HepG2 (cell line): ENCODE results near the gene FYTTD1. TPM values are rescaled to one million over a fixed set of nuclear protein-coding genes. Genes with fewer than 3 reads are reported as not detected.
A peak's percentile ranks its signal among the peaks of the same experiment; 100 is the strongest.

ENCODE experiments used
- ATAC-seq: fragments of 200-7000 bp; cut with Tn5 transposase; 3 replicates; pipeline ENCODE4 v1.9.1; 2020; ENCODE audit warnings: mild to moderate bottlenecking, moderate library complexity
- Bru-seq: library from RNA; stranded (reverse); fragments of 400-500 nt; gene quantifications from one replicate; lab custom pipeline; 2021; lab: Mats Ljungman, UMichigan
- BruChase-seq, 2 experiments: library from RNA; stranded (reverse); fragments of 400-500 nt; gene quantifications; one replicate each; lab custom pipeline; 2021; lab: Mats Ljungman, UMichigan
- BruUV-seq: library from RNA; stranded (reverse); fragments of 400-500 nt; replicated peaks from 2 replicates; lab custom pipeline; 2021; lab: Mats Ljungman, UMichigan
- CTCF ChIA-PET: fragments of 300-600 bp; formaldehyde crosslinking; extraction: SDS; loops from one replicate; lab custom pipeline; 2021; ENCODE audit warnings: low total read pairs, inconsistent platforms, low intra/inter-chr PET ratio; lab: Yijun Ruan, JAX
- POLR2A ChIA-PET: fragments of 350-600 bp; sonication (Branson Sonifier 250); formaldehyde crosslinking; loops from one replicate; lab custom pipeline; 2020; ENCODE audit warnings: antibody characterized with exemption, inconsistent platforms; lab: Yijun Ruan, JAX
- DNase-seq: peaks from one replicate; pipeline ENCODE4 v3.0.0-alpha.2; 2015; ENCODE audit warnings: low spot score
- FAIRE-seq: peaks from 3 replicates; lab custom pipeline; 2011; peaks lifted over from hg19 to GRCh38; lab: Jason Lieb, UNC
- H2AFZ ChIP-seq: one replicate; pipeline ENCODE4 v1.6.1; 2011; ENCODE audit warnings: low read length, inconsistent platforms
- H3K27ac ChIP-seq: fragments of 300-600 bp; 3 replicates; pipeline ENCODE4 v1.8.0; 2011; ENCODE audit warnings: mixed run types, mild to moderate bottlenecking, mixed read lengths, low read length, inconsistent platforms; ENCODE audit not compliant: insufficient read depth; ENCODE audit errors: extremely low read length
- H3K27me3 ChIP-seq, 2 experiments: fragments of 200-600 bp in 1 of 2; 2 replicates in 1 of 2; 3 replicates in 1 of 2; pipeline versions ENCODE4 v1.6.0 to v1.8.0; 2011; ENCODE audit warnings: low read length in 2 of 2, mild to moderate bottlenecking in 2 of 2, moderate library complexity in 2 of 2, inconsistent platforms in 1 of 2; ENCODE audit not compliant: insufficient read depth in 2 of 2, control insufficient read depth in 1 of 2
- H3K36me3 ChIP-seq, 2 experiments: fragments of 200-600 bp in 1 of 2; replicated peaks in 1 of 2; 2 replicates in 1 of 2; 3 replicates in 1 of 2; pipeline versions ENCODE4 v1.5.1 to v1.8.0; 2011; ENCODE audit warnings: low read length in 2 of 2, inconsistent platforms in 1 of 2; ENCODE audit not compliant: insufficient read depth in 2 of 2, control insufficient read depth in 1 of 2
- H3K4me1 ChIP-seq: 2 replicates; pipeline ENCODE4 v1.5.1; 2012; ENCODE audit warnings: low read length, inconsistent platforms; ENCODE audit not compliant: insufficient read depth
- H3K4me2 ChIP-seq: 2 replicates; pipeline ENCODE4 v1.6.0; 2011; ENCODE audit warnings: low read depth, low read length, inconsistent platforms
- H3K4me3 ChIP-seq, 3 experiments: fragments of 200-600 bp in 1 of 3; sonication (generic), shearing (Covaris generic) in 1 of 3; replicated peaks in 1 of 3; 2 replicates each; pipeline ENCODE4 v1.5.1; 2011 to 2016; ENCODE audit warnings: low read length in 3 of 3, inconsistent platforms in 2 of 3, low read depth in 2 of 3, mild to moderate bottlenecking in 2 of 3, control low read depth in 1 of 3, mixed read lengths in 1 of 3; ENCODE audit not compliant: insufficient read depth in 1 of 3
- H3K79me2 ChIP-seq: one replicate; pipeline ENCODE4 v1.6.1; 2011; ENCODE audit warnings: low read length, inconsistent platforms; ENCODE audit not compliant: insufficient read depth
- H3K9ac ChIP-seq: 2 replicates; pipeline ENCODE4 v1.6.0; 2011; ENCODE audit warnings: mild to moderate bottlenecking, low read depth, low read length, inconsistent platforms; ENCODE audit not compliant: insufficient read depth
- H3K9me3 ChIP-seq: 2 replicates; pipeline ENCODE4 v1.5.1; 2012; ENCODE audit warnings: mild to moderate bottlenecking, low read length
- H4K20me1 ChIP-seq: 2 replicates; pipeline ENCODE4 v1.6.0; 2011; ENCODE audit warnings: inconsistent platforms, mild to moderate bottlenecking, low read length, moderate library complexity; ENCODE audit not compliant: insufficient read depth
- ATF4 ChIP-seq, 2 experiments: fragments of 450-650 bp in 1 of 2; sonication (generic) in 1 of 2; formaldehyde crosslinking; IDR thresholded peaks; 2 replicates each; pipeline versions ENCODE4 v1.5.0 to v1.8.0; 2020 to 2022; ENCODE audit warnings: mild to moderate bottlenecking in 1 of 2, missing genetic modification reagents in 1 of 2
- ATF5 ChIP-seq: sonication (generic); formaldehyde crosslinking; IDR thresholded peaks from 2 replicates; pipeline ENCODE4 v1.4.0; 2020; ENCODE audit warnings: mild to moderate bottlenecking, low read depth, missing genetic modification reagents
- HNF1A ChIP-seq, 2 experiments: sonication (generic) in 1 of 2; formaldehyde crosslinking in 1 of 2; IDR thresholded peaks; 2 replicates each; pipeline versions ENCODE4 v1.4.0 to v1.6.1; 2016 to 2020; ENCODE audit warnings: borderline replicate concordance in 1 of 2, low read depth in 1 of 2, mild to moderate bottlenecking in 1 of 2, missing genetic modification reagents in 1 of 2
- LBX2 ChIP-seq: sonication (generic); formaldehyde crosslinking; IDR thresholded peaks from 2 replicates; pipeline ENCODE4 v1.5.0; 2020; ENCODE audit warnings: missing genetic modification reagents, mild to moderate bottlenecking, borderline replicate concordance
- PHF20 ChIP-seq: sonication (generic); formaldehyde crosslinking; IDR thresholded peaks from 2 replicates; pipeline ENCODE4 v1.5.0; 2020; ENCODE audit warnings: mild to moderate bottlenecking, missing genetic modification reagents
- ZNF180 ChIP-seq: sonication (generic); formaldehyde crosslinking; IDR thresholded peaks from 2 replicates; pipeline ENCODE4 v1.4.0; 2020; ENCODE audit warnings: low read depth, missing genetic modification reagents, borderline replicate concordance
- ZNF337 ChIP-seq: sonication (generic); formaldehyde crosslinking; IDR thresholded peaks from 2 replicates; pipeline ENCODE4 v1.5.1; 2020; ENCODE audit warnings: missing genetic modification reagents, low read depth, mild to moderate bottlenecking, borderline replicate concordance
- ZNF788 ChIP-seq: sonication (generic); formaldehyde crosslinking; IDR thresholded peaks from 2 replicates; pipeline ENCODE4 v1.5.0; 2020; ENCODE audit warnings: mild to moderate bottlenecking, missing genetic modification reagents, borderline replicate concordance
- WGBS: methylation state at CpG from one replicate; pipeline ENCODE4 v1.1.6; 2017; ENCODE audit warnings: low lambda C conversion rate; 5-methylcytosine and 5-hydroxymethylcytosine counted together
- in situ Hi-C: cut with HindIII; loops from 2 replicates; pipeline ENCODE4 v1.10.0; 2017; ENCODE audit warnings: low pct_unique_long_range_greater_than_20kb; ENCODE audit not compliant: extremely low pct_ligation_motif_present
- intact Hi-C: fragments of 100-400 bp; cut with micrococcal nuclease; formaldehyde crosslinking; loops from one replicate; pipeline ENCODE4 v1.10.0; 2022; ENCODE audit not compliant: unreplicated experiment
- long read RNA-seq, 2 experiments: library from RNA in 1 of 2; library from polyadenylated mRNA in 1 of 2; stranded (forward) in 1 of 2; unstranded in 1 of 2; transcript quantifications; one replicate each; pipeline ENCODE4 v2.0.0, GENCODE V29; 2019 to 2022
- polyA minus RNA-seq, 3 experiments: library from RNA; depleted of rRNA, polyadenylated mRNA; stranded (reverse); fragments of >200 nt; gene quantifications; 2 replicates each; pipeline ENCODE4 v1.2.3, GENCODE V29; 2011; ENCODE audit warnings: low replicate concordance in 1 of 3
- polyA plus RNA-seq, 8 experiments: library from polyadenylated mRNA; depleted of rRNA in 3 of 8; stranded (reverse) in 7 of 8; unstranded in 1 of 8; fragments of >200 nt; fragmentation: Illumina TruSeq in 4 of 8; extraction: Trizol in 4 of 8; gene quantifications; 2 replicates each; pipeline versions ENCODE4 v1.2.1 to v1.2.3, GENCODE V29; 2011 to 2016; ENCODE audit warnings: low read depth in 4 of 8, missing spikeins in 1 of 8, mixed read lengths in 1 of 8; ENCODE audit not compliant: insufficient read depth in 1 of 8
- total RNA-seq, 5 experiments: library from RNA; depleted of rRNA; stranded (reverse); fragments of >200 nt; fragmentation: Illumina TruSeq; extraction: Trizol; gene quantifications; 2 replicates each; pipeline ENCODE4 v1.2.3, GENCODE V29; 2016; ENCODE audit warnings: low read depth in 1 of 5

Gene FYTTD1
- 28.8 and 51.6 TPM in 2 replicates for total RNA-seq (2016; rRNA removed; fragmentation: Illumina TruSeq; extraction: Trizol)
- 5.3 and 5.6 TPM in 2 replicates for total RNA-seq (2016; cell fraction: cytosol; rRNA removed; fragmentation: Illumina TruSeq; extraction: Trizol; ENCODE audit: low read depth)
- total RNA-seq (2016; cell fraction: insoluble cytoplasmic fraction; rRNA removed; fragmentation: Illumina TruSeq; extraction: Trizol): 28.6 and 50.2 TPM in 2 replicates
- 12.7 and 14.5 TPM in 2 replicates for total RNA-seq (2016; cell fraction: membrane; rRNA removed; fragmentation: Illumina TruSeq; extraction: Trizol)
- total RNA-seq (2016; cell fraction: nucleus; rRNA removed; fragmentation: Illumina TruSeq; extraction: Trizol): 12.1 and 14.7 TPM in 2 replicates
- polyA plus RNA-seq (2011; rRNA removed): 6.5 and 6.9 TPM in 2 replicates
- polyA plus RNA-seq (2011; cell fraction: cytosol; rRNA removed): 4.9 and 5.6 TPM in 2 replicates
- 2.6 and 3.5 TPM in 2 replicates for polyA plus RNA-seq (2011; cell fraction: nucleus; rRNA removed)
- 16.6 and 18.2 TPM in 2 replicates for polyA plus RNA-seq (2012)
- 1.4 and 1.7 TPM in 2 replicates for polyA plus RNA-seq (2016; cell fraction: cytosol; fragmentation: Illumina TruSeq; extraction: Trizol; ENCODE audit: low read depth)
- 35.8 and 41.7 TPM in 2 replicates for polyA plus RNA-seq (2016; cell fraction: insoluble cytoplasmic fraction; fragmentation: Illumina TruSeq; extraction: Trizol; ENCODE audit: low read depth)
- polyA plus RNA-seq (2016; cell fraction: membrane; fragmentation: Illumina TruSeq; extraction: Trizol; ENCODE audit: low read depth): 5.3 TPM in 2 replicates
- 17.6 and 20.9 TPM in 2 replicates for polyA plus RNA-seq (2016; cell fraction: nucleus; fragmentation: Illumina TruSeq; extraction: Trizol; ENCODE audit: insufficient read depth, low read depth)
- polyA minus RNA-seq (2011; rRNA and poly(A)+ RNA removed; ENCODE audit: low replicate concordance): 3.0 and 13.4 TPM in 2 replicates
- polyA minus RNA-seq (2011; cell fraction: cytosol; rRNA and poly(A)+ RNA removed): 9.7 and 10.3 TPM in 2 replicates
- polyA minus RNA-seq (2011; cell fraction: nucleus; rRNA and poly(A)+ RNA removed): 6.4 and 9.3 TPM in 2 replicates
- percentile 65 among the genes with signal in this experiment for Bru-seq, nascent RNA
- percentile 87 among the genes with signal in this experiment for BruChase-seq, experiment 1, labeled RNA remaining after a 6-hour chase
- percentile 77 among the genes with signal in this experiment for BruChase-seq, experiment 2, labeled RNA remaining after a 2-hour chase
- long read RNA-seq, experiment 1, full-length matches to known transcripts: 20 of 25 reads
- long read RNA-seq, experiment 1, partial matches to known transcripts: 1 of 25 reads
- long read RNA-seq, experiment 1, other reads (novel, unspliced or antisense): 4 of 25 reads
- long read RNA-seq, experiment 2, full-length matches to known transcripts: 4 of 35 reads
- long read RNA-seq, experiment 2, partial matches to known transcripts: 0 of 35 reads
- long read RNA-seq, experiment 2, other reads (novel, unspliced or antisense): 31 of 35 reads

GRCh38 chr3:197749601-197750395, at the start of gene FYTTD1:
Gene FYTTD1, plus strand, starts transcription at chr3:197749883. Its CDS starts 89 bp downstream, at chr3:197749972.
- no peak for FAIRE-seq
- H3K36me3 ChIP-seq: no peaks in the 10 kb centered on the region
- no TSS peak for BruUV-seq
- POLR2A ChIA-PET: interaction anchor here (1.2 to 1.9 kb wide), 2 partner anchors 13 to 42 kb away, joined by 5 to 6 read pairs; partner anchors contain the start of genes LRCH3 and RUBCN
- H3K9me3 ChIP-seq: no peaks in the 10 kb centered on the region
- peaks cover 7% of the 10 kb centered on the region; the same call in 1 of the 2 replicates for H4K20me1 ChIP-seq
- peaks cover 37% of the 10 kb centered on the region for H3K4me1 ChIP-seq
- CTCF ChIA-PET: no interaction called here
- H3K4me2 ChIP-seq: peak within 1 kb of the TSS; percentile 85
- H3K4me3 ChIP-seq: peak within 1 kb of the TSS; percentile 75 to 86 (median 77)
- in situ Hi-C loops: no loop called here
- 2% methylated on average over 17 of the region's 104 CpGs for WGBS
- intact Hi-C loops: loop anchor here (2.0 to 5.0 kb wide), 2 partner anchors 43 to 53 kb away; partner anchors contain the start of gene LRCH3
- H3K27ac ChIP-seq: peak within 1 kb of the TSS; percentile 56
- ATAC-seq: peak; percentile 91
- H3K27me3 ChIP-seq: peaks cover 0 to 5% of the 10 kb centered on the region in 2 experiments; a peak in 1 of 5 replicates
- H3K79me2 ChIP-seq: peaks cover 27% of the 10 kb centered on the region
- peak; percentile 50 for DNase-seq
- H2AFZ ChIP-seq: peak within 1 kb of the TSS; percentile 56
- H3K9ac ChIP-seq: peak within 1 kb of the TSS; percentile 72
- TF ChIP-seq ATF4 (CRISPR knock-in tag; IDR thresholded peaks at IDR 0.05): 0 out of 4 replicates have a peak, but pooled peaks of 1 of the 2 experiments have one; percentile 26
- no peak for TF ChIP-seq ATF5 (CRISPR knock-in tag)
- no peak; the same call in 1 of the 2 replicates for TF ChIP-seq PHF20 (CRISPR knock-in tag)
- TF ChIP-seq ZNF788 (CRISPR knock-in tag): peak; percentile 67; the same call in 1 of the 2 replicates
- no peak for TF ChIP-seq ZNF180
- peak; percentile 40; the same call in 1 of the 2 replicates for TF ChIP-seq LBX2 (CRISPR knock-in tag)
- no peak for TF ChIP-seq HNF1A (IDR thresholded peaks at IDR 0.05; ENCODE audit: low read depth)
- TF ChIP-seq HNF1A (CRISPR knock-in tag; IDR thresholded peaks at IDR 0.05; ENCODE audit: borderline replicate concordance): no peak
- TF ChIP-seq ZNF337 (CRISPR knock-in tag): no peak
